Measurements from ENCODE around the gene ALG3. TPM values are rescaled to one million over a fixed set of nuclear protein-coding genes. Genes with fewer than 3 reads are reported as not detected.

ALG3 gene
- total and polyA plus RNA-seq, 9 of the 15 experiments (the other 6 are each of a cell fraction or from before 2014, with no cell fraction given), result 37.5 to 107 (median 80.1) TPM

DNA sequence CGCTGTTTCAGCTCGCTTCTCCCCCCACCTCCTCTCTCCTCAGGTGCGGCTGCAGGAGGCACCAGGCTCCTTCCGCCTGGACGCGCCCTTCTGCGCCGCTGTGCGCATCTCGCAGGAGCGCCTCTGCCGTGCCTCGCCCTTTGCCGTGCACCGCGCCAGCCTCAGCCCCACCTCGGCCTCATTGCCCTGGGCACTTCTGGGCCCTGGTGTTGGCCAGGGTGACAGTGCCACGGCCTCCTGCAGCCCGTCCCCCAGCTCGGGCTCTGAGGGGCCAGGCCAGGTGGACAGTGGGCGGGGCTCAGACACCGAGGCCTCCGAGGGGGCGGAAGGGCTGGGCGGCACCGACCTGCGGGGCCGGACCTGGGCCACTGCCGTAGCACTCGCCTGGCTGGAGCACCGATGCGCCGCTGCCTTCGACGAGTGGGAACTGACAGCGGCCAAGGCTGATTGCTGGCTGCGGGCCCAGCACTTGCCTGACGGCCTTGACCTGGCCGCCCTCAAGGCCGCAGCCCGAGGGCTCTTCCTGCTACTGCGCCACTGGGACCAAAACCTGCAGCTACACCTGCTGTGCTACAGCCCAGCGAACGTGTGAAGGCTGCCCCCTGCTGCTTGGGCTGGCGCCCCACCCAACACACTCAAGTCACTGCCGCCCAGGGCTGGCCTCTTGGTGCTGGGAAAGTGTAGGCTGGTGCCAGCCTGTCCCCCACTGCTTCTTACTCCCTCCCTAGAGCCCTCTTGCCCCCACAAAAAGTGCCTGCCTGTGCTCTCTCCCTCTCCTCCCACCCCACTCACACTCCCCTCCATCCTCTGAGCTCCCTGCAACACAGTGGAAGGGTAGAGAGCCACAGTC lies 7.1 kb downstream of the ALG3 start (continued):
- TF ChIP-seq, protein P1, sequence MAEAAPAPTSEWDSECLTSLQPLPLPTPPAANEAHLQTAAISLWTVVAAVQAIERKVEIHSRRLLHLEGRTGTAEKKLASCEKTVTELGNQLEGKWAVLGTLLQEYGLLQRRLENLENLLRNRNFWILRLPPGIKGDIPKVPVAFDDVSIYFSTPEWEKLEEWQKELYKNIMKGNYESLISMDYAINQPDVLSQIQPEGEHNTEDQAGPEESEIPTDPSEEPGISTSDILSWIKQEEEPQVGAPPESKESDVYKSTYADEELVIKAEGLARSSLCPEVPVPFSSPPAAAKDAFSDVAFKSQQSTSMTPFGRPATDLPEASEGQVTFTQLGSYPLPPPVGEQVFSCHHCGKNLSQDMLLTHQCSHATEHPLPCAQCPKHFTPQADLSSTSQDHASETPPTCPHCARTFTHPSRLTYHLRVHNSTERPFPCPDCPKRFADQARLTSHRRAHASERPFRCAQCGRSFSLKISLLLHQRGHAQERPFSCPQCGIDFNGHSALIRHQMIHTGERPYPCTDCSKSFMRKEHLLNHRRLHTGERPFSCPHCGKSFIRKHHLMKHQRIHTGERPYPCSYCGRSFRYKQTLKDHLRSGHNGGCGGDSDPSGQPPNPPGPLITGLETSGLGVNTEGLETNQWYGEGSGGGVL (CRISPR knock-in tag; IDR thresholded peaks at IDR 0.05), result no peak
- TF ChIP-seq CSDE1 (IDR thresholded peaks at IDR 0.05) (no peak), ARHGAP35 (IDR thresholded peaks at IDR 0.05; ENCODE audit: partially characterized antibody) (no peak), USF2 (CRISPR knock-in tag; IDR thresholded peaks at IDR 0.05) (no peak), PCBP1 (IDR thresholded peaks at IDR 0.05; ENCODE audit: low read depth, low read length, poor library complexity, severe bottlenecking) (no peak), ZNF76 (CRISPR knock-in tag; IDR thresholded peaks at IDR 0.05; ENCODE audit: borderline replicate concordance) (no peak), MBD2 (IDR thresholded peaks at IDR 0.05; ENCODE audit: borderline replicate concordance, low read depth) (no peak), NFXL1 (CRISPR knock-in tag; IDR thresholded peaks at IDR 0.05) (no peak), ZNF75A (CRISPR knock-in tag; IDR thresholded peaks at IDR 0.05) (no peak), CXXC5 (CRISPR knock-in tag; IDR thresholded peaks at IDR 0.05) (peak; percentile 72), ZNF586 (CRISPR knock-in tag; conservative IDR thresholded peaks at IDR 0.05) (no peak), ZZZ3 (IDR thresholded peaks at IDR 0.05) (no peak), SAFB (IDR thresholded peaks at IDR 0.05; ENCODE audit: borderline replicate concordance, low read depth, low read length) (no peak), TBL1XR1 (IDR thresholded peaks at IDR 0.05; ENCODE audit: low read length in 2 of 2) (no peak), SNIP1 (IDR thresholded peaks at IDR 0.05; ENCODE audit: low read depth) (no peak), RBM39 (optimal IDR thresholded peaks at IDR 0.05; ENCODE audit: low read depth, low read length) (no peak), TCFL5 (CRISPR knock-in tag; conservative IDR thresholded peaks at IDR 0.05) (no peak), PHF8 (IDR thresholded peaks at IDR 0.05; ENCODE audit: borderline replicate concordance, low read length) (no peak), CHD4 (IDR thresholded peaks at IDR 0.05; ENCODE audit: insufficient read depth, insufficient replicate concordance, low read depth, low read length, poor library complexity, severe bottlenecking) (no peak)
- TF ChIP-seq, protein P2, sequence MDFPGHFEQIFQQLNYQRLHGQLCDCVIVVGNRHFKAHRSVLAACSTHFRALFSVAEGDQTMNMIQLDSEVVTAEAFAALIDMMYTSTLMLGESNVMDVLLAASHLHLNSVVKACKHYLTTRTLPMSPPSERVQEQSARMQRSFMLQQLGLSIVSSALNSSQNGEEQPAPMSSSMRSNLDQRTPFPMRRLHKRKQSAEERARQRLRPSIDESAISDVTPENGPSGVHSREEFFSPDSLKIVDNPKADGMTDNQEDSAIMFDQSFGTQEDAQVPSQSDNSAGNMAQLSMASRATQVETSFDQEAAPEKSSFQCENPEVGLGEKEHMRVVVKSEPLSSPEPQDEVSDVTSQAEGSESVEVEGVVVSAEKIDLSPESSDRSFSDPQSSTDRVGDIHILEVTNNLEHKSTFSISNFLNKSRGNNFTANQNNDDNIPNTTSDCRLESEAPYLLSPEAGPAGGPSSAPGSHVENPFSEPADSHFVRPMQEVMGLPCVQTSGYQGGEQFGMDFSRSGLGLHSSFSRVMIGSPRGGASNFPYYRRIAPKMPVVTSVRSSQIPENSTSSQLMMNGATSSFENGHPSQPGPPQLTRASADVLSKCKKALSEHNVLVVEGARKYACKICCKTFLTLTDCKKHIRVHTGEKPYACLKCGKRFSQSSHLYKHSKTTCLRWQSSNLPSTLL (IDR thresholded peaks at IDR 0.05), result no peak
- TF ChIP-seq, protein P3, sequence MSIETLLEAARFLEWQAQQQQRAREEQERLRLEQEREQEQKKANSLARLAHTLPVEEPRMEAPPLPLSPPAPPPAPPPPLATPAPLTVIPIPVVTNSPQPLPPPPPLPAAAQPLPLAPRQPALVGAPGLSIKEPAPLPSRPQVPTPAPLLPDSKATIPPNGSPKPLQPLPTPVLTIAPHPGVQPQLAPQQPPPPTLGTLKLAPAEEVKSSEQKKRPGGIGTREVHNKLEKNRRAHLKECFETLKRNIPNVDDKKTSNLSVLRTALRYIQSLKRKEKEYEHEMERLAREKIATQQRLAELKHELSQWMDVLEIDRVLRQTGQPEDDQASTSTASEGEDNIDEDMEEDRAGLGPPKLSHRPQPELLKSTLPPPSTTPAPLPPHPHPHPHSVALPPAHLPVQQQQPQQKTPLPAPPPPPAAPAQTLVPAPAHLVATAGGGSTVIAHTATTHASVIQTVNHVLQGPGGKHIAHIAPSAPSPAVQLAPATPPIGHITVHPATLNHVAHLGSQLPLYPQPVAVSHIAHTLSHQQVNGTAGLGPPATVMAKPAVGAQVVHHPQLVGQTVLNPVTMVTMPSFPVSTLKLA (conservative IDR thresholded peaks at IDR 0.05), result 0 out of 4 replicates have a peak, but pooled peaks of 1 of the 2 experiments have one; percentile 22
- TF ChIP-seq, protein P4, sequence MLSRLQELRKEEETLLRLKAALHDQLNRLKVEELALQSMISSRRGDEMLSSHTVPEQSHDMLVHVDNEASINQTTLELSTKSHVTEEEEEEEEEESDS (CRISPR knock-in tag; IDR thresholded peaks at IDR 0.05), result no peak

All from K562 (cell line).